H1 (cell line): ENCODE data around the gene KCNA4. TPM values are rescaled to one million over a fixed set of nuclear protein-coding genes. Genes with fewer than 3 reads are reported as not detected.

Experiments
- CTCF ChIA-PET: fragments of 300-600 bp; sonication (Branson Sonifier 250); formaldehyde crosslinking; loops from one replicate; lab custom pipeline; 2021; ENCODE audit not compliant: partially characterized antibody; lab: Charles Lee
- POLR2A ChIA-PET: fragments of 300-600 bp; sonication (Branson Sonifier 250); formaldehyde crosslinking; loops from one replicate; lab custom pipeline; 2021; ENCODE audit warnings: inconsistent platforms; ENCODE audit not compliant: partially characterized antibody; lab: Charles Lee
- DNase-seq, 2 experiments: peaks; one replicate each; pipeline versions ENCODE4 v3.0.0 to v3.0.0-alpha.2; 2010 to 2022; ENCODE audit warnings: low spot score in 2 of 2, low read depth in 1 of 2, mixed read lengths in 1 of 2
- FAIRE-seq: peaks from 2 replicates; lab custom pipeline; 2011; peaks lifted over from hg19 to GRCh38; lab: Jason Lieb, UNC
- H2AFZ ChIP-seq: 2 replicates; pipeline ENCODE4 v1.8.1; 2012; ENCODE audit warnings: low read length, inconsistent platforms
- H2AK5ac ChIP-seq: 2 replicates; pipeline ENCODE4 v1.6.1; 2013; ENCODE audit warnings: low read depth, low read length
- H2BK120ac ChIP-seq: replicated peaks from 2 replicates; pipeline ENCODE3; 2013; ENCODE audit warnings: low read depth, low read length, inconsistent platforms
- H2BK12ac ChIP-seq: 2 replicates; pipeline ENCODE4 v1.6.1; 2013; ENCODE audit warnings: low read depth, low read length
- H2BK15ac ChIP-seq: 2 replicates; pipeline ENCODE4 v1.6.1; 2013; ENCODE audit warnings: low read length
- H2BK20ac ChIP-seq: 2 replicates; pipeline ENCODE4 v1.6.1; 2013; ENCODE audit warnings: low read length
- H2BK5ac ChIP-seq: 2 replicates; pipeline ENCODE4 v1.6.1; 2013; ENCODE audit warnings: low read depth, low read length
- H3K14ac ChIP-seq: 2 replicates; pipeline ENCODE4 v1.6.1; 2013; ENCODE audit warnings: inconsistent platforms; ENCODE audit not compliant: insufficient read length
- H3K18ac ChIP-seq: 2 replicates; pipeline ENCODE4 v1.6.1; 2013; ENCODE audit warnings: low read length; ENCODE audit errors: extremely low read depth
- H3K23ac ChIP-seq: 2 replicates; pipeline ENCODE4 v1.6.1; 2013; ENCODE audit warnings: inconsistent platforms; ENCODE audit not compliant: insufficient read length
- H3K23me2 ChIP-seq: 2 replicates; pipeline ENCODE4 v1.6.1; 2013; ENCODE audit warnings: low read depth, low read length
- H3K27ac ChIP-seq: 2 replicates; pipeline ENCODE4 v1.6.1; 2011; ENCODE audit warnings: low read depth, low read length, inconsistent platforms
- H3K27me3 ChIP-seq, 4 experiments: replicated peaks in 1 of 4; 1 replicate in 1 of 4; 2 replicates in 3 of 4; pipeline versions ENCODE4 v1.6.1 to v1.8.1; 2011 to 2013; ENCODE audit warnings: low read length in 3 of 4, mild to moderate bottlenecking in 3 of 4, inconsistent platforms in 2 of 4, mixed read lengths in 2 of 4, moderate library complexity in 1 of 4; ENCODE audit not compliant: control insufficient read depth in 3 of 4, insufficient read depth in 3 of 4; ENCODE audit errors: extremely low read depth in 1 of 4
- H3K36me3 ChIP-seq, 4 experiments: 2 replicates each; pipeline versions ENCODE4 v1.6.1 to v1.8.1; 2011 to 2013; ENCODE audit warnings: mild to moderate bottlenecking in 4 of 4, low read length in 3 of 4, moderate library complexity in 2 of 4, control low read depth in 1 of 4, inconsistent platforms in 1 of 4; ENCODE audit not compliant: insufficient read depth in 4 of 4, control insufficient read depth in 2 of 4
- H3K4ac ChIP-seq: replicated peaks from 2 replicates; pipeline ENCODE3; 2013; ENCODE audit warnings: low read length, low read depth, mixed read lengths, inconsistent platforms; ENCODE audit not compliant: insufficient read length
- H3K4me1 ChIP-seq, 4 experiments: replicated peaks in 1 of 4; 1 replicate in 1 of 4; 2 replicates in 3 of 4; pipeline versions ENCODE4 v1.6.1 to v1.8.1; 2011 to 2013; ENCODE audit warnings: low read length in 3 of 4, inconsistent platforms in 2 of 4, mixed read lengths in 1 of 4; ENCODE audit not compliant: insufficient read depth in 4 of 4, control insufficient read depth in 3 of 4
- H3K4me2 ChIP-seq, 2 experiments: 2 replicates each; pipeline versions ENCODE4 v1.6.1 to v1.8.1; 2011 to 2013; ENCODE audit warnings: low read depth in 2 of 2, low read length in 2 of 2, control low read depth in 1 of 2, inconsistent platforms in 1 of 2, mild to moderate bottlenecking in 1 of 2; ENCODE audit not compliant: insufficient read depth in 1 of 2
- H3K4me3 ChIP-seq, 4 experiments: fragments of 200-600, 300-600 bp in 1 of 4; sonication (generic), shearing (Covaris generic), sonication (Bioruptor Twin) in 1 of 4; 2 replicates each; pipeline versions ENCODE4 v1.5.1 to v1.8.1; 2011 to 2016; ENCODE audit warnings: low read length in 4 of 4, low read depth in 3 of 4, control low read depth in 2 of 4, inconsistent platforms in 2 of 4, mild to moderate bottlenecking in 2 of 4, mixed read lengths in 1 of 4, moderate library complexity in 1 of 4; ENCODE audit not compliant: insufficient read depth in 2 of 4; ENCODE audit errors: extremely low read depth in 1 of 4
- H3K56ac ChIP-seq: replicated peaks from 2 replicates; pipeline ENCODE3; 2013; ENCODE audit warnings: low read depth, mild to moderate bottlenecking, mixed read lengths, low read length, inconsistent platforms; ENCODE audit not compliant: insufficient read length
- H3K79me1 ChIP-seq: 2 replicates; pipeline ENCODE4 v1.6.1; 2013; ENCODE audit warnings: low read depth, low read length, control low read depth
- H3K79me2 ChIP-seq, 2 experiments: 2 replicates each; pipeline versions ENCODE4 v1.6.1 to v1.8.1; 2012 to 2013; ENCODE audit warnings: low read length in 2 of 2, mild to moderate bottlenecking in 2 of 2, inconsistent platforms in 1 of 2; ENCODE audit not compliant: insufficient read depth in 2 of 2, control insufficient read depth in 1 of 2
- H3K9ac ChIP-seq, 4 experiments: replicated peaks in 1 of 4; 1 replicate in 1 of 4; 2 replicates in 3 of 4; pipeline versions ENCODE4 v1.6.1 to v1.8.1; 2011 to 2013; ENCODE audit warnings: low read depth in 3 of 4, low read length in 3 of 4, control low read depth in 2 of 4, mild to moderate bottlenecking in 2 of 4, moderate library complexity in 2 of 4, inconsistent platforms in 1 of 4; ENCODE audit errors: extremely low read depth in 1 of 4
- H3K9me3 ChIP-seq, 2 experiments: 2 replicates each; pipeline versions ENCODE4 v1.6.1 to v1.8.1; 2012 to 2013; ENCODE audit warnings: mild to moderate bottlenecking in 2 of 2, moderate library complexity in 2 of 2, control low read depth in 1 of 2, inconsistent platforms in 1 of 2, low read depth in 1 of 2, low read length in 1 of 2, mixed read lengths in 1 of 2; ENCODE audit not compliant: insufficient read depth in 2 of 2
- H4K20me1 ChIP-seq, 2 experiments: replicated peaks in 1 of 2; 2 replicates each; pipeline versions ENCODE3 to v1.8.1; 2011 to 2013; ENCODE audit warnings: inconsistent platforms in 2 of 2, low read length in 2 of 2, mild to moderate bottlenecking in 1 of 2; ENCODE audit not compliant: insufficient read depth in 2 of 2, control insufficient read depth in 1 of 2
- H4K5ac ChIP-seq: 2 replicates; pipeline ENCODE4 v1.6.1; 2013; ENCODE audit warnings: low read length, low read depth, mixed read lengths, inconsistent platforms; ENCODE audit not compliant: insufficient read length
- H4K8ac ChIP-seq: 2 replicates; pipeline ENCODE4 v1.8.0; 2013; ENCODE audit warnings: mild to moderate bottlenecking, moderate library complexity, low read length, inconsistent platforms; ENCODE audit not compliant: insufficient read depth; ENCODE audit errors: extremely low read depth
- H4K91ac ChIP-seq: replicated peaks from 2 replicates; pipeline ENCODE3; 2013; ENCODE audit warnings: low read length, mixed read lengths, inconsistent platforms; ENCODE audit not compliant: insufficient read length
- BRCA1 ChIP-seq: IDR thresholded peaks from 2 replicates; pipeline ENCODE4 v1.6.1; 2012; ENCODE audit warnings: low read depth, low read length, improper control_type of control experiment
- EGR1 ChIP-seq: IDR thresholded peaks from 2 replicates; pipeline ENCODE4 v1.6.1; 2011; ENCODE audit warnings: low read depth, low read length, borderline replicate concordance
- NRF1 ChIP-seq: IDR thresholded peaks from 2 replicates; pipeline ENCODE4 v1.6.1; 2011; ENCODE audit warnings: mild to moderate bottlenecking, low read depth, low read length, improper control_type of control experiment
- RAD21 ChIP-seq, 2 experiments: IDR thresholded peaks in 1 of 2; conservative IDR thresholded peaks in 1 of 2; 2 replicates each; pipeline ENCODE4 v1.6.1; 2011; ENCODE audit warnings: low read depth in 2 of 2, low read length in 2 of 2, improper control_type of control experiment in 1 of 2, inconsistent platforms in 1 of 2, mild to moderate bottlenecking in 1 of 2, moderate library complexity in 1 of 2
- SIX5 ChIP-seq: IDR thresholded peaks from 2 replicates; pipeline ENCODE4 v1.6.1; 2011; ENCODE audit warnings: mild to moderate bottlenecking, low read depth, low read length
- SP1 ChIP-seq: IDR thresholded peaks from 2 replicates; pipeline ENCODE4 v1.6.1; 2011; ENCODE audit warnings: low read depth, low read length
- WGBS, 2 experiments: shearing (Covaris generic) in 1 of 2; methylation state at CpG; one replicate each; pipeline versions ENCODE4 v1.1.6 to v1.1.7; 2013 to 2015; ENCODE audit warnings: low lambda C conversion rate in 2 of 2, mixed read lengths in 2 of 2, inconsistent platforms in 1 of 2, low coverage in 1 of 2, missing lambda C conversion rate in 1 of 2; ENCODE audit not compliant: insufficient replicate concordance in 2 of 2, insufficient coverage in 1 of 2, insufficient read length in 1 of 2; ENCODE audit errors: extremely low coverage in 1 of 2, missing lambda C conversion rate in 1 of 2; 5-methylcytosine and 5-hydroxymethylcytosine counted together
- polyA plus RNA-seq, 7 experiments: library from polyadenylated mRNA; depleted of rRNA in 3 of 7; stranded (reverse) in 5 of 7; unstranded in 2 of 7; fragments of >200 nt in 5 of 7; fragments of 200-250 nt in 2 of 7; gene quantifications; 1 replicate in 5 of 7; 2 replicates in 1 of 7; 4 replicates in 1 of 7; pipeline versions ENCODE4 v1.2.1 to v1.2.3, GENCODE V29; 2011 to 2013; ENCODE audit warnings: missing spikeins in 2 of 7, mixed read lengths in 2 of 7
- total RNA-seq: library from RNA; stranded (reverse); fragmentation: NEBNext Ultra II Directional; extraction: Animal tissue kit (Norgen Biotek cat#: 25700); gene quantifications from 2 replicates; pipeline ENCODE4 v1.2.1, GENCODE V29; 2021
- TF ChIP-seq, protein P1 (sequence below), 3 experiments: IDR thresholded peaks; 1 replicate in 2 of 3; 2 replicates in 1 of 3; pipeline versions ENCODE4 v1.5.1 to v1.6.1; 2011; ENCODE audit warnings: low read length in 3 of 3, mild to moderate bottlenecking in 3 of 3, inconsistent platforms in 2 of 3, low read depth in 1 of 3, moderate library complexity in 1 of 3; ENCODE audit not compliant: insufficient read depth in 1 of 3; ENCODE audit errors: control extremely low read depth in 1 of 3
- TF ChIP-seq, protein P2 (sequence below): IDR thresholded peaks from 2 replicates; pipeline ENCODE4 v1.6.1; 2011; ENCODE audit warnings: low read depth, mild to moderate bottlenecking, low read length; ENCODE audit not compliant: insufficient read depth

The KCNA4 gene
- total and polyA plus RNA-seq, 2 of the 8 experiments (the other 6 are each of a cell fraction or from before 2014, with no cell fraction given), result not detected

DNA sequence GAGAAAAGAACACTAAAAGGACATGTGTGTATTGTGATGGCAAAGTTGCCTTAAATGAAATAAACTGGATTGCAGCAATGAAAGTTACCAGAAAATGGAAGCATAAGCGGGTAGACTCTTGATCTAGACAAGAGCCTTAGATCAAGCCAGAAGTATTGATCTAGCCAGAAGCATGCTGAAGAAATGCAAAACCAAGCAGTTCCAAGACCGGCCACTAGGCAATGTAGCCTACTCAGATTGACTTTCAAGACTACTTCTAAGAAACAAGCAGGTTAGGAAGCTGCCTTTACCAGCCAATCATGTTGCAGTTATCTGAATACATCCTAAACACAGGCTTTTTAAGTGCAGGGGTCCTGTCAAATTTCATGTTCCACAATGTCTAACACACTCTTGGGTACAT, 54.6 kb downstream of the KCNA4 start:
- Histone ChIP-seq H3K9me3 (no peaks in the 10 kb centered on the region), H4K20me1 (no peaks in the 10 kb centered on the region), H3K4ac (no peak overlapping the region), H4K5ac (no peak overlapping the region), H3K23me2 (no peaks in the 10 kb centered on the region; the same call in 1 of the 2 replicates), H3K4me2 (no peak overlapping the region), H3K9ac (no peak overlapping the region), H3K14ac (no peak overlapping the region), H2BK20ac (no peak overlapping the region), H2AK5ac (no peak overlapping the region), H2BK15ac (no peak overlapping the region), H2BK12ac (no peak overlapping the region), H3K79me2 (no peaks in the 10 kb centered on the region), H3K23ac (no peak overlapping the region), H3K27ac (no peak overlapping the region), H3K79me1 (no peaks in the 10 kb centered on the region), H3K36me3 (no peaks in the 10 kb centered on the region), H4K8ac (no peak overlapping the region), H4K91ac (no peak overlapping the region), H3K56ac (no peak overlapping the region), H3K18ac (no peak overlapping the region), H3K4me3 (no peak overlapping the region), H3K4me1 (peaks cover 2 to 13% (median 6%) of the 10 kb centered on the region in 4 experiments; a peak in 6 of 7 replicates), H3K27me3 (no peaks in the 10 kb centered on the region), H2AFZ (no peak overlapping the region), H2BK120ac (no peak overlapping the region), H2BK5ac (no peak overlapping the region)
- 57% methylated on average over 2 of the region's 2 CpGs; no CpG with 5 or more reads in 1 of the 2 experiments for WGBS, 2 experiments
- ChIA-PET POLR2A (no interaction called here), CTCF (interaction anchor here (0.6 to 4.7 kb wide), 22 partner anchors 9 to 167 kb away, joined by 3 to 30 read pairs (median 3); no protein-coding TSS in a partner anchor)
- DNase-seq (peak; percentile 13 to 74), FAIRE-seq (peak; percentile 98)
- TF ChIP-seq RAD21 (IDR thresholded peaks at IDR 0.05 in 1 of 2, conservative IDR thresholded peaks at IDR 0.05 in 1 of 2; ENCODE audit: low read depth in 2 of 2, low read length in 2 of 2) (peak; percentile 39 to 50), SIX5 (no peak), EGR1 (no peak), BRCA1 (no peak), NRF1 (no peak), SP1 (no peak)
- TF ChIP-seq, protein P1, sequence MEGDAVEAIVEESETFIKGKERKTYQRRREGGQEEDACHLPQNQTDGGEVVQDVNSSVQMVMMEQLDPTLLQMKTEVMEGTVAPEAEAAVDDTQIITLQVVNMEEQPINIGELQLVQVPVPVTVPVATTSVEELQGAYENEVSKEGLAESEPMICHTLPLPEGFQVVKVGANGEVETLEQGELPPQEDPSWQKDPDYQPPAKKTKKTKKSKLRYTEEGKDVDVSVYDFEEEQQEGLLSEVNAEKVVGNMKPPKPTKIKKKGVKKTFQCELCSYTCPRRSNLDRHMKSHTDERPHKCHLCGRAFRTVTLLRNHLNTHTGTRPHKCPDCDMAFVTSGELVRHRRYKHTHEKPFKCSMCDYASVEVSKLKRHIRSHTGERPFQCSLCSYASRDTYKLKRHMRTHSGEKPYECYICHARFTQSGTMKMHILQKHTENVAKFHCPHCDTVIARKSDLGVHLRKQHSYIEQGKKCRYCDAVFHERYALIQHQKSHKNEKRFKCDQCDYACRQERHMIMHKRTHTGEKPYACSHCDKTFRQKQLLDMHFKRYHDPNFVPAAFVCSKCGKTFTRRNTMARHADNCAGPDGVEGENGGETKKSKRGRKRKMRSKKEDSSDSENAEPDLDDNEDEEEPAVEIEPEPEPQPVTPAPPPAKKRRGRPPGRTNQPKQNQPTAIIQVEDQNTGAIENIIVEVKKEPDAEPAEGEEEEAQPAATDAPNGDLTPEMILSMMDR (IDR thresholded peaks at IDR 0.05; ENCODE audit: control extremely low read depth in 1 of 3, insufficient read depth in 1 of 3, low read depth in 1 of 3, low read length in 3 of 3), result peak in 2 of 3 experiments; percentile 48 to 78; a peak in 3 of 4 replicates
- TF ChIP-seq, protein P2, sequence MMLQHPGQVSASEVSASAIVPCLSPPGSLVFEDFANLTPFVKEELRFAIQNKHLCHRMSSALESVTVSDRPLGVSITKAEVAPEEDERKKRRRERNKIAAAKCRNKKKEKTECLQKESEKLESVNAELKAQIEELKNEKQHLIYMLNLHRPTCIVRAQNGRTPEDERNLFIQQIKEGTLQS, result no peak
